HL-60 (cell line): ENCODE measurements around the gene PKP1.

ENCODE experiments used
- DNase-seq, 2 experiments: peaks; one replicate each; pipeline ENCODE4 v3.0.0-alpha.2; 2010 to 2020; ENCODE audit warnings: low read depth in 1 of 2, low spot score in 1 of 2
- H3K27ac ChIP-seq: fragments of 250-450 bp; sonication (Bioruptor Pico); replicated peaks from 2 replicates; pipeline ENCODE4 v1.5.1; 2020; ENCODE audit warnings: mild to moderate bottlenecking, moderate library complexity
- H3K27me3 ChIP-seq: fragments of 250-450 bp; sonication (Bioruptor Pico); 2 replicates; pipeline ENCODE4 v1.5.1; 2021; ENCODE audit warnings: mild to moderate bottlenecking, moderate library complexity; ENCODE audit not compliant: insufficient read depth, poor library complexity, severe bottlenecking
- H3K4me3 ChIP-seq: replicated peaks from 2 replicates; pipeline ENCODE4 v1.5.1; 2011; ENCODE audit warnings: mild to moderate bottlenecking, control low read depth, low read length; ENCODE audit not compliant: insufficient read depth
- CTCF ChIP-seq: IDR thresholded peaks from one replicate; pipeline ENCODE4 v1.5.1; 2011; ENCODE audit warnings: low read length, control low read depth, inconsistent platforms; ENCODE audit not compliant: insufficient read depth
- GABPA ChIP-seq: IDR thresholded peaks from 2 replicates; pipeline ENCODE4 v1.6.1; 2012; ENCODE audit warnings: low read depth
- POLR2AphosphoS5 ChIP-seq: IDR thresholded peaks from 2 replicates; pipeline ENCODE4 v1.6.1; 2012; ENCODE audit warnings: low read depth
- REST ChIP-seq: IDR thresholded peaks from 2 replicates; pipeline ENCODE4 v1.6.1; 2012; ENCODE audit warnings: low read depth; ENCODE audit not compliant: insufficient replicate concordance
- SPI1 ChIP-seq: IDR thresholded peaks from 2 replicates; pipeline ENCODE4 v1.6.1; 2012; ENCODE audit warnings: low read depth, mild to moderate bottlenecking, borderline replicate concordance

Gene PKP1

GRCh38 chr1:201351617-201352016, 68.3 kb downstream of the PKP1 start:
- no peak for DNase-seq
- no peak for TF ChIP-seq REST
- no peak for TF ChIP-seq SPI1
- no peak for TF ChIP-seq POLR2AphosphoS5
- no peak for TF ChIP-seq GABPA
- TF ChIP-seq CTCF: no peak
- no peak overlapping the region for H3K27ac ChIP-seq
- no peaks in the 10 kb centered on the region for H3K27me3 ChIP-seq
- no peak overlapping the region for H3K4me3 ChIP-seq

GRCh38 chr1:201353186-201353940, 70.1 kb downstream of the PKP1 start:
- Histone ChIP-seq H3K27ac (no peak overlapping the region), H3K27me3 (no peaks in the 10 kb centered on the region), H3K4me3 (no peak overlapping the region)

More at GRCh38 chr1:201353186-201353940, 70.1 kb downstream of the PKP1 start:
- no peak for DNase-seq
- TF ChIP-seq SPI1 (no peak), POLR2AphosphoS5 (no peak), CTCF (no peak), REST (no peak), GABPA (no peak)
